CMK (cell line): ENCODE results near the gene CANT1.

Source experiments
- DNase-seq: peaks from one replicate; pipeline ENCODE4 v3.0.0-alpha.2; 2010; ENCODE audit warnings: low read depth

CANT1 gene

GRCh38 chr17:79007504-79008381 lies 1.8 kb downstream of the CANT1 start:
- no peak for DNase-seq

DNA sequence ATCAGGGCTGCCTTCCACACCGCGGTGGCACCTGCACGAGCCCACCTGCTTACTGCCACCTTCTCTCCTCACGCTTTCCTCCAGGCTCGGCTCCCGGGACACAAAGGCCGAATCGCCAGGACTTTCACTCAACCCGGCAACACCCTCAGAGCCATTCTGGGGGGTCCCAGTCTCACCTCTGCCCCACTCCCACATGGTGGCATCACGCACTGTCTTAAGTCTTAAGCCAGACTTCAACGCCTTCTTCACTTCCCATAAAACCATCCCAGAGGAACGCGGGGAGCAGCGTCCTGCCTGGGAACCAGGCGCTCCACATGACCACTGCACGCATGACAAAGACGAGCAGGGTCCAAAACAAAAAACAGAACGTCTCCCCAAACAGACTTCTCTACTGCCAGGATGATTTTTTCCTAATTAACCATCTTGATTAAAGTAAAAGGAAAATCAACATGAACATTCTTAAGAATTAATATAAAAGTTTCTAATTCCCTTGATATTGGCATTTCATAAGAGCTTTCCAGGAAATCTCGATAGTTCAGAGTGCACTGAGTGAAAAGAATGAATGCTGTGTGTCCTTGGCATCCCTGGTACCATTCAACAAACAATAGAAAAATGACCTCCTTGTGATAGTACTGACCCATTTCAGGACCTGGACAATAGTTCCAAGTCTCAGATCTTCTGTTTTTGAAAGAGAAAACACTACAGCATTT lies 2.6 kb downstream of the CANT1 start:
- no peak for DNase-seq

DNA sequence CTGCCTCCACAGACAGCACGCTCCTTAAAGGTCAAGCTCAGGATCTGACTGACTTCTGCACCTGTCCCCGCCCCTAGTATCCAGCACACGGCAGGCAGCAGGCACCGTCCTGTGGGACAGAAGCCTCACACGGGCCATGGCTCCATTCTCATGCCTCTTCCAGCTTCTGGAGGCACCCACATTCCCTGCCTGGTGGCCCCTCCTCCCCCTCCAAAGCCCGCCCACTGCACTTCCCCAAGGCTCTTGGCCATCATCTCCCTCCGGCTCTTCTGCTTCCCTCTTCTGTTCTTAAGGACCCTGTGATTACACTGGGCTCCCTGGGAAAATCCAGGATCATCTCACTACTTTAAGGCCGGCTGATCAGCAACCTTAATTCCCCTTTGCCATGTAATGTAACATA lies 3.5 kb downstream of the CANT1 start:
- no peak for DNase-seq

- DNase-seq, result no peak
These were observed 4.3 kb downstream of the CANT1 start for GRCh38 chr17:79005063-79005861.

- no peak for DNase-seq
These were observed 5.7 kb downstream of the CANT1 start for GRCh38 chr17:79003661-79004411.

- no peak for DNase-seq
These were observed 6.6 kb downstream of the CANT1 start for GRCh38 chr17:79002796-79003593.

GRCh38 chr17:79002291-79002690 lies 7.3 kb downstream of the CANT1 start:
- no peak for DNase-seq

DNA sequence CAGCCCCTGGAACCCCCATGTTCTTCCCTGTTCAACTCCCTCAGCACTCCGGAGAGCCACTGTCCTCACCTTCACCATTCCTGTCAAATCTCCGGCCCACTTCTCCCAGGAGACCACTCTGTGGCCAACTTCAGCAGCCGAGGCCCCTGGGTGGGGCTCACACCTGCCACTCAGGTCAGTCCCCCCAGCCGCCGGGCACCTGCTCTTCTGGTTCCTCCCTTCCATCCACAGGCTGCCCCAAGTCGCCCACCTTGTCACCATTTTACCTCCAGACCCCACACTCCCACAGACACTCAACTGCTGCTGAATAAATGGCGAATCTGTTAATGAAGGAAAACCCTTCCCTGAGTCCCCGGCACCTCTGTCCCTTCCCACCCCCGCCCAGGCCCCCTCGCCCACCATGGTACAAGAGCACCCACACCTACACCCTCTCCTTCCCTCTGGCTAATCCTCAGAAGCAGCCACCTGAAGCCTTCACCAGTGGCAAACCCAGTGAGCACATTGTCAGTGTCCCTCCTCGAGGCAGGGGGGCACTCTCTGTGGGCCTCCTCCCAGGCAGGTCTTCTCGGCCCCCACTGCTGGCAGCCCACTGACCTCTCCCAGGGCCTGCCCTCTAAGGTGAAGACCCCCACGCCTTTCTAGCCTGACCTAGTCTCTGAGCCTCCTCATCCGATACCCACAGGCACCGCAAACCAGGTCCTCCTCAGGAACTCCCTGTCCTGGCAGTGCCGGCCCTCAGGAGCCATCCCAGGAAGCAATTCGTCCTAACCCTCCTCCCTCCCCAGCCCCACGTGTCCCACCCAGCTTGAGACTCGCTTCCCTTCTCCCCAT lies 8.2 kb downstream of the CANT1 start:
- no peak for DNase-seq

- no peak for DNase-seq
These were observed 9.0 kb downstream of the CANT1 start for GRCh38 chr17:79000396-79001189.

DNA sequence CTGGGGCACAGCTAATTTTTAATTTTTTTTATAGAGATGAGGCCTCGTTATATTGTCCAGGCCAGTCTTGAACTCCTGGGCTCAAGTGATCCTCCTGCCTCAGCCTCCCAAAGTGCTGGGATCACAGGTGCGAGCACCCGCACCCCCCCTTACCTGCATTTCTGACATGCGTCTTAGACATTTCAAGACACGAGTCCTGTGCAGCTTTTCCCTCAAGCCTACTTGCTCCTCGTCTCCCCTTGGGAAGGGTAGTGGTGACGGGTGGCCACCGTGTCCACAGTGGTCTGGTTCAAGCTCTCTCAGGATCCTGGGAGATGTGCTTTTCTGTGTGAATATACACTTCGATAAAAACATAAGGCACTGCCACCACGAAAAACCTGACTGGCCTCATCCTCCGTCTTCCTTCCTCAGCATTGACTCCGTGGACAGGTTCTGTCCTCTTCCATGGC lies 9.6 kb downstream of the CANT1 start:
- DNase-seq, result no peak

- no peak for DNase-seq
These were observed 10.4 kb downstream of the CANT1 start for GRCh38 chr17:78999056-78999768.

- DNase-seq, result no peak
These were observed 11.1 kb downstream of the CANT1 start for GRCh38 chr17:78998311-78999055.

DNA sequence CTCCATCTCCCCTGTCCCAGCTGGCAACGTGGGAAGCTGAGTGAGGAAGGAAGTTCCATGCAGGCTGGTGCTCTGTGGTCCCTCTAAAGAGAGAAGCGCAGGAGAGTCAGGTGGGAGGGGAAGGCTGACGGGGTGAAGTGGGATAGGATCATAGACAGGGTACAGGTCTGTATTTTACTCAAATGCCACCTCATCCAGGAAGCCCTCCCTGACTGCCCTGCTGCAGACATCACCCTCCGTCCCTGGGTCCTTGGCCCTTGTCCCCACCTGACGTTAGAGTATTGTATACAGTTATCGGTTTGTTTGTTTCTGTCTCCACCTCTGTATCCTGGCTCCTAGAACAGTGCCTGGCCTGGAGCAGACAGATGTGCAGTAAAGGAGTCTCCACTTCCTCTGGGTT lies 11.7 kb downstream of the CANT1 start:
- no peak for DNase-seq

DNA sequence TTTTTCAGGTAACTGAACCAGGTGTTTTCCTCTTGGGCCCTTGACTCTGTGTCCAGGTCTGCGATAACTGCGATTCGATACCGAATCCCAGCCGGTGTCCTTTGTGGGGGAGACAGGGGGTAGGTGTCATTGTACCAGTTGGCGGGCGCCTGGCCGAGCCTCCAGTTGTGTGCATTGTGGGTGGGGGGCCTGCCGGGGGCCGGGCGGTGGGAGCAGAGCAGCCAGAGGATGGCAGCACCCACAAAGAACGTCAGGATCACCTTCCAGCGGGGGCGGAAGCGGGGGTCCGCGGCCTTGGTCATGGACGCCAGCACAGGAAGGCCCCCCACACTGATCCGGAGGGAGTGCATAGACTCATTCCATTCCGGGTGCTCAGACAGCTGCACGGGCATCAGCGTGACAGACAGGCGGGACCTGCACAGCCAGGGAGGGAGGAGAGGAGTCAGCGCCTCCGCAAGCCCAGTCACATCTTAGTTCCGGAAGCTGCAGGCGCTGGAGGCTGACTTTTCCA lies 12.3 kb downstream of the CANT1 start:
- DNase-seq, result no peak

- DNase-seq, result no peak
These were observed 12.8 kb downstream of the CANT1 start for GRCh38 chr17:78996781-78997201.

DNA sequence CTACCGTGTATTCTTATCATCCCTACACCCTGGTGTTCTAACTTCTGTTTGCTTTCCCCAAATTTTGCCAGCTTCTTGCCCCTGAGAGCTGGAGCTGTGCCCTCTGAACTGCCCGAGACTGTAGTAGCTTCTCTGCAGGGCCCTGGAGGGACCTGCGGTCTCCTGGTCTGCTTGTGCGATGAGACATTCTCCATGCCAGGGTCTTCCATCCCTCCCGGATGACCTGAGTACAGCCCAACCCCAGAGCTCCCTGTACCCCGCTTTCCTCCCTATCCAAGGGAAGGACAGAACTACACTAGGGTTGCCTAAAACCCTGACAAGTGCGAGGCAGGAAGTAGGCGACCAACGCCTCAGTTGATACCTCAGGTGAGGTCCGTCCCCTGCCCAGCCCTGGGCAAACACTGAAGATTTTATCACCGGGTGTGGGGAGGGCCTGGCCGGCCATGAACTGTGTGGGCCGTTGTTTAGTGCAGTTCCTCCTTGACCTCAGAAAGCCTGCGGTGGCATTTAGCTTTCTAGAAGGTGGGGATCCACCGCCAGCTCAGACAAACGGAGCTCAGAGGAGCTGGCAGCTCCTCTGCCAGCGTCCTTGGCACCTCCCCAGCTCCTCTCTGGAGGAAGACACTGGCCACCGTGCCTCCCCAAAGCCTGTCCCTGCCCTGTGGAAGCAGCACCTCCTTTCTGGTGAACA lies 13.7 kb downstream of the CANT1 start:
- DNase-seq, result no peak
